ENCODE data around the gene TMEM117.
"Not testable (repeated sequence)": the region's sequence is repeated elsewhere in the genome, so short reads cannot be mapped to it uniquely, and the experiment has no call there.

Gene TMEM117

DNA sequence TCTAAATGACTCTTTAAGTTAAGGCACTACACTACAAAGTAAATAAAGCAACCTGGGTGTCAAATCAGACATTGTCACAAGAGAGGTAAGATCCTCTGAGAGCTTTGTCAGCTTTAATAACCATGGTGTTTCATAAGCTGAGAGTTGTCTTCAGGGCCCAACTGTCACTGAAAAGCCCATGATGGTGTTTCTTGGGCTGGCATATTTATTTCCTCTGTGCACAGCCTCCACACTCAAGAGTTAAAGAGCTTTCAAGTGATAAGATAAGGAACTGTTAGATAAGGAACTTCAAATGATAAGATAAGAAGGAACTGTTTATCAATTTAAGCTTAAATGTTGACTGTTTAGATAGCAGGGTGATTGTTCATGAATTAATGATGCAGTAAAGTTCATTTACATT is 495.4 kb downstream of the TMEM117 start:
- DNase-seq: no peak

DNA sequence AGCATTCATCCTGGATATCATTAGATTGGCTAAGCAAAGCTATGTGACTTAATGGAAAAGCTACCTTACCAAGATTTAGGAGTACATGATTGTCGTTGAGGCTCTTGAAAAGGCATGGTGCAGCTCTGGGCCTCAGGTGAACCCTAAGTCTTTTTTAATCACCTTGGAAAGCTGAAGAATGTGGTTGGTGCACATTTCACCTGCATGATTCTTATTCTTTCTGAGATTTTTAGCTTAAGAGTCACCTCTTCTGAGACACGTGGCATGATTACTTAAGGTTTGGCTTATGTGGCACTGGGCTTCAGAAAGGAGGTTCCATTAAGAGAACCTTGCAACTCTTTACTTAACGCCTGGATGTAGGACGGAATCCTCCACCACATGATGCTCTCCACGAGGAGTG is 498.5 kb downstream of the TMEM117 start:
- DNase-seq: no peak

DNA sequence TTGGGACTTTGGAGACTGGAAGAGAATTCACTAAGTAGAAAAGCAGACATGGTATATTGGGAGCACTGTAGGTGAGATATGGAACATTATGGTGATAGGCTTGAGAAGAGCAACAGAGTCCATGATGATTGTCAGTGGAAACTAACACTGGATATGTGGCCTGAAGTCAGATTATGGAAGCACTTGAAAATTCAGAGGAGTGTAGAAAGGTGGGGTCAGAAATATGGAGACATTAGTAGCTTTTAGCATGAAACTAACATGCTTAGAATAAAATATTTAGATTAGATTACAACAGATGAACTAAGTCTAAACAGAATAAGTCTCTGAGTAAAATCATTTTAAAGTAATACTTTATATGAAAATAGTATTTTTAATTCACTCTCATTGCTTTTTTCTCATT is 499.1 kb downstream of the TMEM117 start:
- DNase-seq: no peak

DNA sequence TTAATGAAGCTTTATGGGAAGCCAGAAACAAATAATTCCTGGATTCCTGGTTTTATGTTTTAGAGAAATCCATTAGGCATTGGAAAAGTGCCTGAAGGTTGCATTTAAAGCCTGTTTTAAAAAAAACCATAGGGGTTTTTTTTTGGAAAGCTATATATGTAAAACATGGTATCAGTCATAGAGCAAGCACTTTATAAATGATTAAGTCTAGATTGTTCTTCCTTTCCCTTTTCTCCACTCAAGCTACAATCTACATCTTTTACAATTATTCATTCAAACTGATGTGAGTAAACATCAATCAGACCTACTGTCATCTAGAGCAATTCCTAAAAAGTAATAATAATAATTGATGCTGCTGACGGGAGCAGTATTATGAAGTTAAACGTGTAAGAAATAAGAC is 500.7 kb downstream of the TMEM117 start:
- no peak for DNase-seq

DNA sequence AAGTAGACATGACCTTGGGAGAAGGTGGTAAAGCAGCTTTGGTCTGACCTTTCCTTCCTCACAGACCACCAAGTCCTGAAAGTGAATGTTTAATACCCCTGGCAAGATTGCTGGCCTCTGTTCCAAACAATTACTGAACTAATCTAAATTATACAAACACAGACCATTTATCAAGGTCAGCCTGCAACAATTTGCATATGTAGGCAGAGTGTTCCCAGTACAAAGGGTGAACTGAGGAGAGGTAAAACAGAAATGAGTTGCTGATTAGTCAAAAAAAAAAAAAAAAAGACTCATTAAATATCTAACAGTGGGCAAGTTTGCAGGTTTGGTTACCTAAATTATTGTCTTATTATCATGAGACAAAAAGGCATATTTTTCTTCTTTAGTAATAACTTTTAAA is 506.5 kb downstream of the TMEM117 start:
- no peak for DNase-seq

DNA sequence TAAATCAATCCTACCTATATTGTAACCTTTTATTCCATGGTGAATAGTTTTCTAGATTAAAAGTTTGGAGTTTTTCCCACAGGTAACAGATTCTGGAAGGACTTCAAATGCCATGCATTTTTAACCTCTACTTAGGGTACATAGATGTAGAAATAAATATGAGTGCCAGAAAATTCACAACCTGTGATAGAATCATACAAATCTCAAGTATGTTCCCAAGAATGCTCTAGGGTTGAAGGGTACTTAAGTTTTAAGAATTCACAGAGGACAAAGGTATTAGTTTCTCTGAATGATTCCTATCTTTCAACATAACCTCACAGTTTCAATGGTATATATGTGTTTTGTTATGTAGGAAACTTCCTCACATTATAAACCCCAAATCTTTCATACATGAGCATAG is 511.3 kb downstream of the TMEM117 start:
- no peak for DNase-seq

DNA sequence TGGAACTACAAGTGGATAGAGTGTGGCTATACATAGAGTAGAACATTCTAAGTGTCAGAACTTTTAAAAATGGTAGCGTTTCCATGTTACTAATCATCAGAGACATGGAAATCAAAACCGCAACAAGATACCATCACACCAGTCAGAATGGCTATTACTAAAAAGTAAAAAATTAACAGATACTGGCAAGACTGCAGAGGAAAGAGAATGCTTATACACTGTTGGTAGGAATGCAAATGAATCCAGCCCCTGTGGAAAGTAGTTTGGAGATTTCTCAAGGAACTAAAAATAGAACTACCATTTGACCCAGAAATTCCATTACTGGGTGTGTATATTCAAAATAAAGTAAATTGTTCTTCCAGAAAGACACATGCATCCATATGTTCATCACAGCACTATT is 521.6 kb downstream of the TMEM117 start:
- DNase-seq: no peak

DNA sequence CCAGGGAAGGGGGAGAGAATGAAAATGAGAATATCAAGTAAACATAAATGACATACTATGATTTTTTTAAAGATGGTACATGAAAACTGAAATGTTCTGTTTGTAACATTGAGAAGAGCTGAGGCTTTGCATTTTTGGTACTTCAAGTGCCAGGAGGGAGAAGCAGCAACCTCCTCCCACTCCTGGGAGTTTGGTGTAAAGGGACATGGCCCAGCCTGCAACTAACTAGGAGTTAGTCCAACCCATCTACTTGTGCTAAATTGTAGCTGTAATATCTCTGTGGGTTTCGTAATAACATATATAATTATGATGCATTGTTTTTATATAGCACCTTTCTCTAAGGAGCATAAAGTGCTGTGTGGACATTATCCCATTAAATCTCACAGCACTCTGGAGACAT is 522.8 kb downstream of the TMEM117 start:
- DNase-seq: no peak

DNA sequence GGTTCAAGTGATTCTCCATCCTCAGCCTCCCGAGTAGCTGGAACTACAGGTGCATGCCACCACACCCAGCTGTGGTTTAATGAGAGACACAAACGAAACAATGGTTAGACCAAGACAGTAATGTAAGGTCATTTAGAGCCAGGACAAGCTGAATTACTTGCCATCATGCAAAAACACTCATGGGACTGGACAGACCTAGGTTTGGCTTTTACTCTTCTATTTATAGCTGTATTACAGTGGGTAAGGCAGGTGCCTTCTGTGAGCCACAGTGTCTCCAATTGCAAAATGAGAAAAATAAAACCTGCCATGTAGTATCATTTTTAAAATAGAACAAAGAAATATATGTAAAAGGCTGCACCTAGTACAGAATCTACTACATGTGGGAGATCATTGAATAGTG is 527.1 kb downstream of the TMEM117 start:
- DNase-seq: no peak

DNA sequence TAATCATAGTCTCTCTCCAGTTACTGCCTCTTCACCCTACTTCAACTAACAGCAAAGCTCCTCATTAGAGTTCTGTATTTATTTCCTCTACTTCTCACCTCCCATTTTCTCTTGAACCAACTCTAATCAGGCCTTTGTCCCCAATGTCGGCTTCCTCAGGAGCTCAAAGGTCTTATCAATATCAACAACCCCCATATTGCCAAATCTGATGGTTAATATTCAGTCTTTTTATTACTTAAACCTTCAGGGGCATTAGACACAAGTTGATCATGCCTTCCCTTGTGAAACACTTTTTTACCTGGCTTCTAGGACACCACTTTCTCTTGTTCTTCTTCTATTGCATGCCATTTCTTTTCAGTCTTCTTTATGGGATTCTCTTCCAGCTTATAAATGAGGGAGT is 531.3 kb downstream of the TMEM117 start:
- no peak for DNase-seq

DNA sequence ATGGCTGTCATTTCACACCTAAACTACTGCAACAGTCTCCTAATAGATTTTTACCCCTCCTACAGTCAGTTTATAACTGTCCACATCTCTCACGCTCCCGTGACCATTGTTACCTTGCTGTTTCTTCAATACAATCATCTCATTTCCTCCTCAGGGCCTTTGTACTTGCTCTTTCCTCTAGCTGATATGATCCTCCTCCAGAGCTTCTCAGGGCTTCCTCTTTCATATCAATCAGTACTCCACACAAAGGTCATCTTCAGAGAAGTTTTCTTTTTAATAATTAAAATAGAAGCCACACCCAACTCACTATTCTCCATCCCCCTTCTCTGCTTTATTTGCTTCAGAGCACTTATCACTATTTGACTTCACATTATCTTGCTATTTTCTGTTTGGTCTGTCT is 532.0 kb downstream of the TMEM117 start:
- no peak for DNase-seq

DNA sequence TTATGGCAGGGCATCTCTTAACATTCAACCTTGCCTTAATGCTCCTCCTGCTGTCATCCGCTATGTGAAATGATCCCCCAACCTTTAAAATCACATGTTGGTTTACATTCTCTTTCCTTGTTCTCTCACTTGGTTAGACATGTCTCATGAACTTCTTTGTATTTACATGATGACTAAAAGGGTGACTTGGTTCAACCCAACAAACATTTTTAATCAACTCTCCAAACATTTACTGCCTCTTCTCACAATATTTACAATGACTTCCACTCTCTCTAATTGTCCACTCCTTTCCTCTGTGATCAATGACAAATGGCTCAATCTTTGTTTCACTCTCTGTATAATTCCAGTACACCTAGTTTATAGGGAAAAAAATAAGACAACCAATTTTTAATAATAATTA is 534.1 kb downstream of the TMEM117 start:
- no peak for DNase-seq

DNA sequence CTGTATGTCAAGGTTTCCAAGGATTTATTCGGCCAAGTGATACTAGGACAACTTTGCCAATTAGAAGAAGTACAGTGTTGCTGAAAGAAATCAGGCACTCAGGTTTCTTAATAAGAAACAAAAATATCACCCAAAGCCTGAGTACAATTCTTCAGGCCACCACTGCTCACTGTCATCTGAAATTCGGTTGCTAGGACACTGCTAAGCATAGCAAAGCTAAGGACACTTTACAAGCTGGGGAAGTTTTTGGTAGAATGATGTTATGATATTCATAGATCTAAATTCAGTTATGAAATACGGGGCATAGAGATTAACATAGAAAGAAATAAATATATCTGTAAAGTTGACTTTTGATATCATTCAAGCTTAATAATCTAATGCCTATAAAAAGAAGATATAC is 535.1 kb downstream of the TMEM117 start:
- DNase-seq: no peak

DNA sequence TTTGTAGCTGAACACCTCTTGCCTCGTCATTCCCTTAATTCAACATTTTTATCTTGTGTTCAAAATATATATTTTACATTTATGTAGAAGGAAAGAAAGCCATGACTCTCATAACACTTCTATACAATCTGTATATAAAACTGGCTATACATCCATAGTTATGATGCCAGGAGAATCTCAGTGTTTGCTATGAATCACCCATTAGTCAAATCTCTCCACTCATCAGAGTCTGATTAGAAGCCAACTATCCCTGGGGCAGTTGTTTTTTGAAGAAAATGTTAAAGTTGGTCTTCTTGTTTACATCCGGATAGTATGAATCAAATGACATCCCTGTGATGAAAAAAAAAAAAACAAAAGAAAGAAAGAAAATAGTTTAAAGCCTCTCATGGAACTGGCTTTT is 536.4 kb downstream of the TMEM117 start:
- DNase-seq: no peak

DNA sequence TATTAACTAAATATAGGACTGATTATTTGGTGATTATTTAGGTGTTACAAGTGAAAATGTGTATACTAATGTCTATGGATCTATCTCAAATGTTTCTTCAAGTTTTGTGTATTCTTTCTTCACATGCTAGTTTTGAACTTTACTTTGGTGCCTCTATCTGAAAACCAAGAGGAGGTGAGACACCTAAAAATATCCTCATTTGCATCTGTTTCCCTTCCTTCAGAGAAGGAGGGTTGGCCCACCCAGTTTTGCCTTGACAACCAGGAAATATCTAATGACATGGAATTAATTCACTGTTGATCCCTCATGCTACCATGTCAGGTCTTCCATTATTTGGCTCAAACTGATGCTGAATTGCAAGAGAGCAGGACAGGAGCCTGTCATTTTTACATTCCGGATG is 539.8 kb downstream of the TMEM117 start:
- DNase-seq: no peak

DNA sequence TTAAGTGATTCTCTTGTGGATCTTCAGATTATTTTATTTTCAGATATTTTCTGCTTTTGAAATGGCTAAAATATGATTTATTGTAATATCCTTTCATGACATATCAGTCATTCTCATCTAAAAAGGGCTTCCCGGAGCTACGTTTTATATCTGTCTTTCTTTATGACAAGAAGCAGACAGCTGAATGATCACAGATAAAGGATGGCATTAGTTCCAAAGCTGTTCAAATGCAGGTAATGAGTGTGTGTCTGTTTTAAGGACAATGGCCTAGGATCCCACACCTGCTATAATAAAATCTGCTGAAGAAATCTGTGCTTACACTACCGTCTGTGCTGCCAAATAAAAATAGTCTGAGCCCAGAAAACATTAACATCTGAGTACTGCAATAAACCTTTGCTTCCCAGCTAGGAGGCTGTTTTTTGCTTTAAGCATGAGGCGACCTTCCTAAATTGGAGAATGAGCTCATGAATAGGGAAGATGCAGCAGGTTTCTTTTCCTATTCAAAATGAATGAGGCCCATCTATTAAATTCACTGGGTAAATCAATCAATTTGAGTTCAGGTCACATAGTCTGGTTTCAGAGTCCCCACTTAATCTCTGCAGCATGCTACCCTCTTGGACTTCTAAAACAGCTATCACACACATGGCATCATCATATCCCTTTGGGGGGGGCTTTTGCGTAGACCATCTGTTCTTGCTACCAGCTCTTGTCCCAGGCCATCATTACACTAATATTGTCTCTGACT is 541.7 kb downstream of the TMEM117 start:
- no peak for DNase-seq

DNA sequence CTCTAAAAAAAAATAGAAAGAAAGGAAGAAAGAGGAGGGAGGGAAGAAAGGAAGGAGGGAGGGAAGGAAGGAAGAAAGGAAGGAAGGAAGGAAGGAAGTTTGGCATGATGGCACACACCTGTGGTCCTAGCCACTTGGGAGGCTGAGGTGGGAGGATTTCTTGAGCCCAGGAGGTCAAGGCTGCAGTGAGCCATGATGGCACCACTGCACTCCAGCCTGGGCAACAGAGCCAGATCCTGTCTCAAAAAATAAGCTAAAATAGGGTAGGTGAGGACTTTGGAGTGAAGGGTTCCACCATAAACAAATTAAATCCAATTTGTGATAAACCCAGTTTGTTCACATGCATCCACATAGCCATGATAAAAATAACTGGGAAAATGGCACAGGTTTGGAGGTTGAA is 543.2 kb downstream of the TMEM117 start:
- not testable (repeated sequence) for DNase-seq

DNA sequence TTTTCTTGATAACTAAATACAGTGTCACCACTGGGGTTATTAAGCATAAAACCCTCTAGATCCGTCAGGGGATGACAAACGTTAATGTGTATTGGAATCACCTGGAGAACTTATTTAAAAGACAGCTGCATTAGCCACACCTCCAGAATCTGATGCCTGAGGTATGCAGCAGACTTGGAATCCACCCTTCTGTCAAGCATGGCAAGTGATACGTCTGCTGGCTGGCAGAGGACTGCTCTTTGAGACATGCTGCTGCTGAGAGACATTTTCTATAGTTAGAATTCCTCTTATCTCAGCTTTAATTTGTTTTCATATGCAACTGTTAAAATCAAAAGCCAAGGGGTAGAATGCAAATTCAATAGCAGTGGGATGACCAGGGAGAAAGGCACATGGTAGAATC is 544.0 kb downstream of the TMEM117 start:
- DNase-seq: no peak

DNA sequence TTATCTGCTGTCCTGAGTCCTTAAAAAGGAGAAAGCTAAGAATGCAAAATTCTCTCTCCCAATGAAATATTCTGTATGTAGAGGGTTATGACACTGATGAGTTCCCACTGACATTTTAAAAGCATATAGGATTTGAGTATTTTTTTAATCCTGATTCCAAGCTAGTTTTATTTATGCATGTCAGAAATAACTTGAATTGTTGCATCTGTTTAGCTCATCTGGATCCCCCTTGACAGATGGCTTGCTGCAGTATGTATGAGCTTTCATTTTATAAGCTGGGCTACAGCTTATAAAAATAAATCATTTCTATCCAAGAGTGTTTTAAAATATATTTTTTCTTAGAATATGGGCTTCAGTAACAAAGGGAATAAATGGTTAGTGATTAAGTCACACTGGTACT is 545.0 kb downstream of the TMEM117 start:
- DNase-seq: no peak

DNA sequence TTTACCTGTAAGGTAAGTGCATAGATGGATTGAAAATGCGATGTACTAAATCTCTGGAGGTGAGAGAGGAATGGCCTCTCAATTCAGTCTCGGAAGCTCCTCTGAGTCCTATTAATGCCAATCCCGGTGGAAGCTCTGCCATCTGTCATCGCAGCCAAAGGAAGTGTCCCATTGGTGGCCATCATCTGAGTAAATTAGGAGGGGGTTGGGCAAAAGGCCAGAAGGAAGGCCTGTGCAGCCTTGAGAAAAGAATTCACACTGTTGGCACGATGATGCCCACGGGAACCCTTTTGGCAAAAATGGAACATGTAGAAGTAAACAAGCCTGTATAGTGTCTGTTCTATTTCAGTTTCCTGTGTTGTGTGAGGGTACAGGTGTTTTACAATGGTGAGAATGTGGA is 545.5 kb downstream of the TMEM117 start:
- DNase-seq: no peak

DNA sequence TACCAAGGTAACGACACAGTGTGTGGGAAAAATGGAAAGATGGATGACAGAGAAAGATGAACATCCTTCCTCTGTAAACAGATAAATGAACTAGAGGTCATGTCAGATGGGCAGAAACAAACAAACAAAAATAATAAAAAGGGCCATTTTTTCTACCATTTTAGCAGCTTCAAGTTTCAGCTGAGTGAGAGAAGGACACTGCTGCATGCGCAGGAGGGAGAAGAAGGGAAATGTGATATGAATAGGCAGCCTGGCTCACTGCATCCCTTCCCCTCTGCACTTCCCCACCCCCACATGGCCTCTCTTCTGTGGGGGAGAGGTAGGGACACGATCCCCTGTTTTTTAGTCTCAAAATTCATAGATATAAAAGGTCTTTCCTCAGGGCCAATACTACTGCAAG is 548.3 kb downstream of the TMEM117 start:
- DNase-seq: no peak

DNA sequence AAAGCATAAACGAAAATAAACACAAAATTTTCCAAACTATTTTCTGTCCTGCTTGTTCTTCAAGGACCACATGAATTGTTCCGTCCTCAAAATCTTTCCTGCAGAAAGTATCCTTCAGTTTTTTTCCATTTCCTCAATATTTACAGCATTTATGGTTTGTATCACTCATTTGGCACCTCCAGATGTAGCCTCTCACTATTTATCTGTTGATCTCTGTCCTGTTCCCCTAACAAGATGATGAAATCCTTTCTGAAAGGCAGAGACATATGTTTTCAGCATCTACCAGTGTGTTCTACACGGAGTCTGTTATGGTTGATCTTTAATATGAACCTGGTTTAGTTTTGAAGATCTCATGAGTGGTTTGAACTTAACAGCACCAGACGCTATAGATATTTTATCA is 550.1 kb downstream of the TMEM117 start:
- no peak for DNase-seq

DNA sequence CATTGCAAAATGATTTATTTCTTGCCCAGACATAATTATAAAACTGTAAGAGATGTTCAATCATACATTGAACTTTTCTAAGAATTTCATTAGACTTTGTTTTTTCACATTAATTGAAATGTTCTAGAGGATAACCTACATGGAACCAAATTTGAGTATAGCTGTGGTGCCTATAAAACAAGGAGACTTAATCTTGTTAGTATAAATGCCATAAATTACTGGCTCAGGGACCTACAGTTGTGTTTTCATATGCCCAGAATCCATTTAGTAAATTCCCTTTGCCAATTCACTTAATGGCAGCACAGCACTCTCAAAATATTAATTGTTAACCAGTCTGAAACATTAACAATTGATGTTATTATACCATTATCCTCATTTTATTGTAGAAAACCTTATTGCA is 551.7 kb downstream of the TMEM117 start:
- DNase-seq: no peak

DNA sequence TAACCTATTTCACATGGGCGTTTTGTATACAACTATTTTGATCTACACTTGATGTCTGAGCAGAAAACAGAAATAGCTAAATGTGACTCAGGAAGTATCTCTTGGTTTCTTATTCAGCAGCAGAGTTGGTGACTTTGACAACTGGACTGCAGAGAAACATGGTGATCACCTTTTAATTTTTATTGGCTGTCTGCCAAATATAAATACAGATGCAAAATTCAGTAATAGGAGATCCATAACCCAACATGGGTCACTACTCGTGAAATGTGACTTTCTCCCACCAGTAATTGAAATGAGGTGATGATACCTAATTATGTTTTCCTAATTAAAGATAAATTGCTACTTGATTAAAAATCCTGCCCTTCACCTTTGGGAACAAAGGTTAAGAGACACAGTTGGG is 553.2 kb downstream of the TMEM117 start:
- no peak for DNase-seq

DNA sequence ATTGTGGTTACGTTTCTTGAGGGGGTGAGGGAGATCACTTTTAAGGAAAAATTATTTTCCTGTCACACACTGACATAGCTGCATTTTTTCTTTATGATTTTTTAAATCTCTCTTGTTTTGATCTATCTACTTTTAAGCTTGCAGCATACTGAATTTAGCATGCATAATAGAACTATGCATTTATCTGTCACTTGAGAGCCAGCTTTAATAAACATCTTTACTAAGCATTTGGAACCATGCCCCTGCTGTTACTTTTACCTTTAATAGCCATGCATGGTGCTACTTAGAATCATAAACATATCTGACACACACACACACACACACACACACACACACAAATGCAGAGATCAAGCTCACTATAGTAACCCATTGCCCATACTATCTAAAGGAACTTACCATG is 554.0 kb downstream of the TMEM117 start:
- DNase-seq: no peak

DNA sequence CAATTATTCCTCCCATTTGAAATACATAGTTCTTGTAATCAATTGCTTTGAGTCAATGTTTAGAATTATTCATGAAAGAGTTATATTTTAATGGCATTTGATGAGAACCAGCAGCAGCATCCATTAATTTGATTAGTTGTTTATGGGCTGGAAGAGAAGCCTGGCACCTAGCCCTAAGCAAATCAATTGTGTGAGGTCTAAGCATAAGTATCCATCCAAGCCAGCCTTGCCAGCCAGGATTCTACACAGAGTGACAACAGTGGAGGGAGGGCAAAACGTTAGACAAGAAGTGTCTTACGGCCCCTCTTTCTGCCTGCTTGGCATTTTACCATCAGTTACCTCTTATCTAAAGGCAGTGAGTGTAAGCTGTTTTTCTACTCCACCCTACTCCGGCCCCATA is 561.8 kb downstream of the TMEM117 start:
- DNase-seq: no peak
